CD8-positive, alpha-beta memory T cell (primary cell): Measurements from ENCODE around the gene PATZ1. TPM values are rescaled to one million over a fixed set of nuclear protein-coding genes. Genes with fewer than 3 reads are reported as not detected.

ENCODE experiments used
- CTCF ChIA-PET: fragments of 350-600 bp; sonication (Branson Sonifier 250); formaldehyde crosslinking; loops from one replicate; lab custom pipeline; 2021; ENCODE audit warnings: antibody characterized with exemption; lab: Charles Lee
- POLR2A ChIA-PET: fragments of 350-600 bp; sonication (Branson Sonifier 250); formaldehyde crosslinking; loops from one replicate; lab custom pipeline; 2021; ENCODE audit warnings: antibody characterized with exemption; lab: Charles Lee
- DNase-seq, 5 donors: peaks; one replicate each; pipeline versions ENCODE4 v3.0.0 to v3.0.0-alpha.2; 2020 to 2022; ENCODE audit warnings: mixed read lengths in 1 of 5
- H3K27ac ChIP-seq: one replicate; pipeline ENCODE4 v1.7.0; 2013; ENCODE audit warnings: low read depth, mild to moderate bottlenecking, low read length, moderate library complexity
- H3K27me3 ChIP-seq: 2 replicates; pipeline ENCODE4 v1.7.0; 2013; ENCODE audit warnings: low read length, mild to moderate bottlenecking; ENCODE audit not compliant: insufficient read depth, poor library complexity, severe bottlenecking
- H3K36me3 ChIP-seq: 2 replicates; pipeline ENCODE4 v1.7.0; 2013; ENCODE audit warnings: mild to moderate bottlenecking, low read length, moderate library complexity; ENCODE audit not compliant: insufficient read depth
- H3K4me1 ChIP-seq: 2 replicates; pipeline ENCODE4 v1.7.0; 2013; ENCODE audit warnings: mild to moderate bottlenecking, low read length, moderate library complexity; ENCODE audit not compliant: insufficient read depth
- H3K4me3 ChIP-seq: 2 replicates; pipeline ENCODE4 v1.7.0; 2013; ENCODE audit warnings: mild to moderate bottlenecking, low read length
- H3K9me3 ChIP-seq: 2 replicates; pipeline ENCODE4 v1.7.0; 2013; ENCODE audit warnings: mild to moderate bottlenecking, low read length
- H3K27ac Mint-ChIP-seq, 8 donors: one replicate each; pipeline ENCODE4 v1.8.0; 2020 to 2021; ENCODE audit warnings: mixed read lengths in 8 of 8, mild to moderate bottlenecking in 6 of 8, inconsistent platforms in 3 of 8, moderate library complexity in 3 of 8
- H3K27me3 Mint-ChIP-seq, 2 donors: one replicate each; pipeline ENCODE4 v1.8.0; 2020 to 2021; ENCODE audit warnings: mixed read lengths in 2 of 2, mild to moderate bottlenecking in 1 of 2, moderate library complexity in 1 of 2
- H3K36me3 Mint-ChIP-seq, 3 donors: one replicate each; pipeline ENCODE4 v1.8.0; 2020 to 2021; ENCODE audit warnings: mixed read lengths in 3 of 3, inconsistent platforms in 1 of 3, mild to moderate bottlenecking in 1 of 3
- H3K4me1 Mint-ChIP-seq, 3 donors: one replicate each; pipeline ENCODE4 v1.8.0; 2020 to 2021; ENCODE audit warnings: mixed read lengths in 3 of 3, inconsistent platforms in 1 of 3, mild to moderate bottlenecking in 1 of 3
- H3K4me3 Mint-ChIP-seq, 7 donors: one replicate each; pipeline ENCODE4 v1.8.0; 2020 to 2021; ENCODE audit warnings: mixed read lengths in 7 of 7, mild to moderate bottlenecking in 6 of 7, moderate library complexity in 4 of 7, inconsistent platforms in 2 of 7
- H3K9me3 Mint-ChIP-seq, 5 donors: one replicate each; pipeline ENCODE4 v1.8.0; 2020 to 2022; ENCODE audit warnings: mixed read lengths in 5 of 5, mild to moderate bottlenecking in 3 of 5, moderate library complexity in 2 of 5, inconsistent platforms in 1 of 5
- polyA plus RNA-seq: library from polyadenylated mRNA; unstranded; fragments of 300-500 nt; fragmentation: Illumina TruSeq; gene quantifications from one replicate; pipeline ENCODE4 v1.2.3, GENCODE V29; 2021
- total RNA-seq, 2 experiments: library from RNA; stranded (reverse); gene quantifications; one replicate each; pipeline ENCODE4 v1.2.3, GENCODE V29; 2021

PATZ1 gene
- total and polyA plus RNA-seq, 3 experiments from 2014 or later, result 18.1 to 35.6 (median 32.4) TPM

- H3K4me3 ChIP-seq, result peak overlapping the region; percentile 77
- Mint-ChIP-seq H3K9me3 (no peaks in the 10 kb centered on the region), H3K27ac (peak overlapping the region in 6 of 8 donors; percentile 23 to 91 (median 65)), H3K4me3 (peak overlapping the region; percentile 80 to 94 (median 85)), H3K4me1 (peaks cover 37 to 46% (median 38%) of the 10 kb centered on the region in 3 donors), H3K27me3 (peaks cover 0 to 1% of the 10 kb centered on the region in 2 donors), H3K36me3 (peaks cover 0 to 33% (median 0%) of the 10 kb centered on the region in 3 donors)
- peak; percentile 19 to 74 (median 39) for DNase-seq
- peak overlapping the region; percentile 48 for H3K27ac ChIP-seq
- POLR2A ChIA-PET, result interaction anchor here (0.6 to 2.2 kb wide), 14 partner anchors 10 to 407 kb away, joined by 3 to 32 read pairs (median 3); partner anchors contain the start of genes DEPDC5, DRG1, PIK3IP1 and SFI1
- H3K36me3 ChIP-seq, result peaks cover 23% of the 10 kb centered on the region
- H3K4me1 ChIP-seq, result peaks cover 37% of the 10 kb centered on the region
- H3K27me3 ChIP-seq, result no peaks in the 10 kb centered on the region
- H3K9me3 ChIP-seq, result no peaks in the 10 kb centered on the region
- CTCF ChIA-PET, result interaction anchor here (0.9 to 1.7 kb wide), 6 partner anchors 9 to 262 kb away, joined by 3 to 12 read pairs (median 3); partner anchors contain the start of gene PIK3IP1
Measured at GRCh38 chr22:31346733-31347250, 646 bp upstream of the PATZ1 start.

- H3K27me3 ChIP-seq, result no peaks in the 10 kb centered on the region
- peaks cover 35% of the 10 kb centered on the region for H3K36me3 ChIP-seq
- CTCF ChIA-PET, result interaction anchor here (0.6 to 1.7 kb wide), 10 partner anchors 36 to 260 kb away, joined by 3 to 12 read pairs (median 4); partner anchors contain the start of gene PIK3IP1
- POLR2A ChIA-PET, result interaction anchor here (0.6 to 2.2 kb wide), 12 partner anchors 15 to 1764 kb away, joined by 3 to 39 read pairs (median 4); partner anchors contain the start of genes DEPDC5, DRG1 and PIK3IP1
- H3K4me1 ChIP-seq, result peaks cover 48% of the 10 kb centered on the region
- peak overlapping the region; percentile 76 for H3K4me3 ChIP-seq
- Mint-ChIP-seq H3K9me3 (no peaks in the 10 kb centered on the region), H3K4me1 (peaks cover 45 to 58% (median 48%) of the 10 kb centered on the region in 3 donors), H3K27ac (peak overlapping the region; percentile 91 to 100 (median 94)), H3K4me3 (peak overlapping the region; percentile 86 to 97 (median 90)), H3K36me3 (peaks cover 0 to 44% (median 0%) of the 10 kb centered on the region in 3 donors), H3K27me3 (peaks cover 0 to 1% of the 10 kb centered on the region in 2 donors)
- H3K27ac ChIP-seq, result peak overlapping the region; percentile 16
- H3K9me3 ChIP-seq, result no peaks in the 10 kb centered on the region
- DNase-seq, result peak; percentile 86 to 96 (median 93)
Measured at GRCh38 chr22:31345331-31346254, 553 bp downstream of the PATZ1 start.

GRCh38 chr22:31344578-31345330 lies 1.4 kb downstream of the PATZ1 start:
- H3K27me3 Mint-ChIP-seq, result peaks cover 0 to 1% of the 10 kb centered on the region in 2 donors
- no peaks in the 10 kb centered on the region for H3K9me3 ChIP-seq
- peak overlapping the region; percentile 76 for H3K4me3 ChIP-seq
- H3K4me1 Mint-ChIP-seq, result peaks cover 53 to 67% (median 56%) of the 10 kb centered on the region in 3 donors
- ChIA-PET CTCF (interaction anchor here (0.6 to 1.5 kb wide), 8 partner anchors 35 to 260 kb away, joined by 3 to 6 read pairs (median 3); partner anchors contain the start of gene PIK3IP1), POLR2A (interaction anchor here (0.6 to 2.0 kb wide), 6 partner anchors 14 to 1763 kb away, joined by 3 to 39 read pairs (median 4); partner anchors contain the start of genes DRG1 and PIK3IP1)
- no peaks in the 10 kb centered on the region for H3K9me3 Mint-ChIP-seq
- H3K27ac ChIP-seq, result peak overlapping the region; percentile 16
- H3K27me3 ChIP-seq, result no peaks in the 10 kb centered on the region
- peak overlapping the region; percentile 91 to 100 (median 94) for H3K27ac Mint-ChIP-seq
- H3K36me3 Mint-ChIP-seq, result peaks cover 0 to 52% (median 0%) of the 10 kb centered on the region in 3 donors
- H3K4me1 ChIP-seq, result peaks cover 56% of the 10 kb centered on the region
- peaks cover 43% of the 10 kb centered on the region for H3K36me3 ChIP-seq
- DNase-seq, result peak in 4 of 5 donors; percentile 4 to 57 (median 25)
- H3K4me3 Mint-ChIP-seq, result peak overlapping the region; percentile 86 to 97 (median 90)

- POLR2A ChIA-PET, result interaction anchor here (1.4 to 2.0 kb wide), 2 partner anchors 53 to 144 kb away, joined by 3 to 39 read pairs; partner anchors contain the start of gene PIK3IP1
- peak in 2 of 5 donors; percentile 5 to 31 for DNase-seq
- H3K4me1 Mint-ChIP-seq, result peaks cover 56 to 72% (median 62%) of the 10 kb centered on the region in 3 donors
Measured at GRCh38 chr22:31344256-31344577, 1.9 kb downstream of the PATZ1 start.

GRCh38 chr22:31343235-31344191 lies 2.6 kb downstream of the PATZ1 start:
- H3K27me3 ChIP-seq, result no peaks in the 10 kb centered on the region
- peaks cover 0 to 63% (median 0%) of the 10 kb centered on the region in 3 donors for H3K36me3 Mint-ChIP-seq
- H3K27me3 Mint-ChIP-seq, result peaks cover 0 to 1% of the 10 kb centered on the region in 2 donors
- H3K27ac Mint-ChIP-seq, result peak overlapping the region; percentile 91 to 100 (median 94)
- peaks cover 60% of the 10 kb centered on the region for H3K4me1 ChIP-seq
- H3K4me1 Mint-ChIP-seq, result peaks cover 60 to 78% (median 66%) of the 10 kb centered on the region in 3 donors
- no peak overlapping the region for H3K27ac ChIP-seq
- peaks cover 49% of the 10 kb centered on the region for H3K36me3 ChIP-seq
- no peaks in the 10 kb centered on the region for H3K9me3 ChIP-seq
- no peaks in the 10 kb centered on the region for H3K9me3 Mint-ChIP-seq
- peak in 2 of 5 donors; percentile 8 to 24 for DNase-seq
- POLR2A ChIA-PET, result interaction anchor here (1.4 to 2.0 kb wide), 2 partner anchors 52 to 145 kb away, joined by 3 to 39 read pairs; partner anchors contain the start of gene PIK3IP1
- peak overlapping the region; percentile 86 to 97 (median 90) for H3K4me3 Mint-ChIP-seq
- H3K4me3 ChIP-seq, result peak overlapping the region; percentile 76
- CTCF ChIA-PET, result interaction anchor here (0.9 to 1.5 kb wide), 4 partner anchors 51 to 132 kb away, joined by 3 to 6 read pairs (median 3); partner anchors contain the start of gene PIK3IP1

More at GRCh38 chr22:31344256-31344577, 1.9 kb downstream of the PATZ1 start:
- Histone ChIP-seq H3K36me3 (peaks cover 48% of the 10 kb centered on the region), H3K27ac (no peak overlapping the region), H3K27me3 (no peaks in the 10 kb centered on the region), H3K4me1 (peaks cover 60% of the 10 kb centered on the region), H3K9me3 (no peaks in the 10 kb centered on the region), H3K4me3 (peak overlapping the region; percentile 76)
- H3K4me3 Mint-ChIP-seq, result peak overlapping the region; percentile 86 to 97 (median 90)
- peaks cover 0 to 58% (median 0%) of the 10 kb centered on the region in 3 donors for H3K36me3 Mint-ChIP-seq
- peaks cover 0 to 1% of the 10 kb centered on the region in 2 donors for H3K27me3 Mint-ChIP-seq
- H3K27ac Mint-ChIP-seq, result peak overlapping the region; percentile 91 to 100 (median 94)
- CTCF ChIA-PET, result interaction anchor here (0.9 to 1.5 kb wide), 5 partner anchors 51 to 133 kb away, joined by 3 to 6 read pairs (median 3); partner anchors contain the start of gene PIK3IP1
- H3K9me3 Mint-ChIP-seq, result no peaks in the 10 kb centered on the region

GRCh38 chr22:31342389-31343140 lies 3.6 kb downstream of the PATZ1 start:
- H3K27ac ChIP-seq, result no peak overlapping the region
- Mint-ChIP-seq H3K27ac (peak overlapping the region; percentile 66 to 100 (median 94)), H3K9me3 (no peaks in the 10 kb centered on the region), H3K4me3 (peak overlapping the region; percentile 86 to 97 (median 90)), H3K27me3 (peaks cover 0 to 1% of the 10 kb centered on the region in 2 donors), H3K36me3 (peaks cover 0 to 73% (median 0%) of the 10 kb centered on the region in 3 donors), H3K4me1 (peaks cover 67 to 83% (median 73%) of the 10 kb centered on the region in 3 donors)
- CTCF ChIA-PET, result no interaction called here
- DNase-seq, result no peak
- no peaks in the 10 kb centered on the region for H3K9me3 ChIP-seq
- H3K36me3 ChIP-seq, result peaks cover 49% of the 10 kb centered on the region
- H3K27me3 ChIP-seq, result no peaks in the 10 kb centered on the region
- H3K4me1 ChIP-seq, result peaks cover 57% of the 10 kb centered on the region
- peak overlapping the region; percentile 76 for H3K4me3 ChIP-seq
- POLR2A ChIA-PET, result interaction anchor here (0.7 kb wide), 1 partner anchor 51 kb away, joined by 3 read pairs; the partner anchor contains the start of gene PIK3IP1
